DMS79 treated with DMSO at 0.1 percent for 48 hours (cell line): ENCODE data around the gene UBE2S.

Experiments
- DNase-seq: peaks from one replicate; lab custom pipeline; 2025; lab: John Stamatoyannopoulos, UW

UBE2S gene

DNA sequence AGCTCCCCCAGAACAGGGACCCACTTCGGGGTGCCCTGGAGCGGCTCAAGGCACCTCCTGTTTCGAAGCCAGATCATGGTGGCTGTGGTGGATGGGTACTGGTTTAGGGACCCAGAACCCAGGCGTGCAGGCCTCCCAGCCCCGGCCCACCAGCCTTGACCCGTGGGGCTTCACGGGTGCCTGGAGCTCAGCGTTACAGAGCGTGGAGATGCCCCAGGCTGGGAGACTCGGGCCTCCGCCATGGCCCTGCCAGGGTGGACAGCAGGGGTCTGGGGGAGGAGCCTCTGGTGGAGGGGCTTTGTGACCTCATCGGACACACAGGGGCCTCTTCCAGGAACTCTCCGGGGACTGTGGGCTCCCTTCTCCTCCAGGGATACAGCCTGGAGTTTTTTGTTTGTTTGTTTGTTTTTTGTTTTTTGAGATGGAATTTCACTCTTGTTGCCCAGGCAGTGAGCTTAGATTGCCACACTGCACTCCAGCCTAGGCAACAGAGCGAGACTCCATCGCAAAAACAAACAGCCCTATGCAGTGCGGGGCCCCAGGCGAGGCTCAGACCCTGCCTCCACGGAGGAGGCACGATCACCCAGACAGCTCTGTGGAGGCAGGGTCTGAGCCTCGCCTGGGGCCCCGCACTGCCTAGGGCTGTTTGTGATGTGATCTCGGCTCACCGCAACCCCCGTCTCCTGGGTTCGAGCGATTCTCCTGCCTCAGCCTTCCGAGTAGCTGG lies 44.4 kb downstream of the UBE2S start, which contains the start of gene GARIN5B:
Gene GARIN5B, minus strand, starts transcription at position 271 of the 727 bp plus-strand sequence. Its CDS starts 194 bp downstream, at position 77.
- DNase-seq, result no peak

DNA sequence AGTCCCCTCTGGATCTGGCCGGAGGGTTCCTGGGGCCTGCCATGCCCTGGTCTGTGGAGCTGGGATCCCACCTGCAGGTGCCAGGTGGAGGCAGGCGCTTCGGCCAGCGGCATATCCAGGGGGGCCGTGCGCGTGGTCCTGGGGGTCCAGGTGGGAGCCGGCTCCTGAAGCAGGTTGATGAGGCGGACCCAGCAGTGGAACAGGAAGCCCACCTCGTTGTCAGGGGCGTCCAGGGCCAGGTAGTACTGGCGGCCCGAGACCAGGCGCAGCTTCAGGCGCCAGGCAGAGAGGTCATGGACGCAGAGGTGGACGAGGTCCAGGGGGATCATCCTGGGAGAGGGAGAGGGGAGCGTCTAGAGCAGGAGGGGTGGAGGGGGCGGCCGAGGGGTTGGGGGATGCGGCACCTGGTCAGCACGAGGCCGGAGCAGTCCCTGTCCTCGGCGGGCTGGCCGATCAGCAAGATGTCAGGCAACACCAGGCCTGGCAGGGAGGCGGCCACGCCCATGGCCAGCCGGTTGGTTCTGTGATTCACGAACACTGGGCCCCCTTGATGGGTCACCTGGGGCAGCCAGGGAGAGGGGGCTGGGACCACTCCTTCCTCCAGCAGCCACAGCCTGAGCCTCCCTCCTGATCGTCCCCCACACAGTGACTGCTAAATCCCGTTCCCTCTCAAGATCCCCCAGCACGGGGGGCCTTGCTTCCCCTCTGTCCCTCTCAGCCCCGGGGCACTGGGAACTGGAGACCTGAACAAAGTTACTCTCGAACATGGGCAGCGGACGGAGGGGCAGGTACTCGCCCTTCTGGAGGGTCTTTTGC lies 45.2 kb downstream of the UBE2S start:
- DNase-seq, result no peak

DNA sequence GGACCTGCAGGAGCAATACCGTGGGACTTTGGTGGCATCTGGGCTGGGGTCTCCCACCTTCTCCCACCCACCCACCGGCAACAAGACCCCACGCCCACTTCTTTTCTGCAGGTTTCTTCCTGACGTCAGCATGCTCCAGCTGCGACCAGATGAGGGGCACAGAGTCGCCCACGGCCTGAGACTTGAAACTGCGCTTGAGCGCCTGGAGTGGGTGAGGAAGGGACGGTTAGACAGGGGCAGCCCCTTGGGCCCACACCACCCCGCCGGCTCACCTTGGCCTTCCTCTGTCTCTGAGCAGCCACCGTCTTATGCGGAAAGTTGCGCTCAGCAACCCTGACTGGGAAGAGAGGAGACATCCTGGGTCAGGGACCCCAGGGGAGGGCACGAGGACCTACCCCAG lies 46.7 kb downstream of the UBE2S start:
- no peak for DNase-seq

DNA sequence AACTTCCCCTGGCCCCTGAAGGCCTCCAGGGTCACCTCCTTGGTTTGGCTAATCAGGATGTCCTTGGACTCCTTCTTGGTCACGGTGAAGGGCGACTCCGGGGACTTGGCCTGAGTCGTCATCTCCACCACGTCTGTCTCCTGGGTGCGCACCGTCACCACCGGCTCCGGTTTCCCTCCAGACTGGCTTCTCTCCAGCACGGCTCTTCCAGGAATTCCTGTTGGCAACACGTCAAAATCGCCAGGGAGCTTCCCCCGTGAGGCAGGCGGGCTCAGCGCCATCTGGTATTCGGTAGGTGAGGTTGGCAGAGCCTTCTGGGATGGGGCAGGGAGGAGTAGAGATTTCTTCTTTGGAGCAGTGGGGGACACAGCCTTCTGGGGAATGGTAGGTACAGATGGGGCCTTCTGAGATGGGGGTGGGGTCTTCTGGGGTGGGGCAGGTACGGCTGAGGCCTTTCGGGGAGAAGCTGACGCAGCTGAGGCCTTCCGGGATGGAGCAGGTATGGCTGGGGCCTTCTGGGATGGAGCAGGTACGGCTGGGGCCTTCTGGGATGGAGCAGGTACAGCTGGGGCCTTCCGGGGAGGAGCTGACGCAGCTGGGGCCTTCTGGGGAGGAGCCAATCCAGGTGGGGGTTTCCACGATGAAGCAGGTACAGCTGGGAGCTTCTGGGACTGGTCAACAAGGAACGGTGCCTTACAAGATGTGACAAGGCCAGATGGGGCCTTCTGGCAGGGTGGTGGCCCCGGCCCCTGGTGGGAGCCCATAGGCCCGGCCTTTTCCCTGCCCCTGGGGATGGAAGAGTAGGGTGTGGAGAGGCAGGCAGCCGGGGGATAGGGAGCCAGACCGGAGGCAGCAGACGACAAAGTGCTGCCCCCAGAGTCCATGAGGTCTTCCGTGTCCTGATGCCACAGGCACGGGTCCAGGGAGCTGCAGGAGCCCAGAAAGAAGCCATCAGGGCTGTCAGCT lies 48.4 kb downstream of the UBE2S start:
- DNase-seq, result no peak

DNA sequence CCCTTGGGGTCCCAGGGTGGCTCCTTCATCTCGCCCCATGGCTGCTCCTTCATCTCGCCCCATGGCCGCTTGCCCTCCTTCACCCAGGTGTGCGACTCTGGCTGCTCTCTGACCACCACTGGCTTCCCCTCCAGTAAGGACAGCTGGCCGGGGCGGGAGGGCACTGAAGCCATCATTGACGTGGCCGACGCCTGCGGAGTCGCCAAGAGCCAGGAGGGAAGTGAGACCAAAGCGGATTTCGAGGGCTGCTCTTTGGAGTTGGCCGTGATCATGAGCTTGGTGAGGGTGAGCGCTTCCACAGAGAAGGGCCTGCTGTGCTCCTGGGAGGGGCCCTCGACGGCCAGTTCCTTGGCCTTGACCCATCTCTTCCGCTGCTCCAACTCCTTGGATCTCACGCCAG lies 49.1 kb downstream of the UBE2S start:
- DNase-seq, result no peak

DNA sequence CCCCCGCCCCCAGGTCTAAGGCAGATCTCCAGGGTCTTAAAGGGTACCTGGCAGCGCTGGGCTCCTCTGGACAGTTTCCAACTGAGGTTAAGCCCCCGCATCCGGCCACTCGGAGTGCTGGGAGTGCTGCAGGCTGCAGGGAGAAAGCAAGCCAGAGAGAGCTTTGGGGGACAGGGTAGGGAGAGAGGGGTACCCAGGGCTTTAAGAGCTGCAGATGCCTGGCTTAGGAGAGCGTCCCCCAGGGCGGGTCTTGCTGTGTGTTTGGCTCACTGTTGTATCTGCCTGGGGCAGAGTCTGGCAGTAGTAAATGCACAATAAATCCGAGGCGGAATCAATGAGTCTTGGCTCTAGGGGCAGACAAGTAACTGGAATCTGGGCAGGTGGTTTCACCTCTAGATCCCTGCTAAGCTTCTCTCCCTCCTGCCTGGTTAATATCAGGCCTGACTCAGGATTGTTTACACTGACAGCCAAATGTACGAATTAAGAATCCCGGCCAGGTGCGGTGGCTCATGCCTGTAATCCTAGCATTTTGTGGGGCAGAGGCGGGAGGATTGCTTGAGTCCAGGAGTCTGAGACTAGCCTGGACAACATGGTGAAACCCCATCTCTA lies 52.3 kb downstream of the UBE2S start:
- DNase-seq, result no peak

DNA sequence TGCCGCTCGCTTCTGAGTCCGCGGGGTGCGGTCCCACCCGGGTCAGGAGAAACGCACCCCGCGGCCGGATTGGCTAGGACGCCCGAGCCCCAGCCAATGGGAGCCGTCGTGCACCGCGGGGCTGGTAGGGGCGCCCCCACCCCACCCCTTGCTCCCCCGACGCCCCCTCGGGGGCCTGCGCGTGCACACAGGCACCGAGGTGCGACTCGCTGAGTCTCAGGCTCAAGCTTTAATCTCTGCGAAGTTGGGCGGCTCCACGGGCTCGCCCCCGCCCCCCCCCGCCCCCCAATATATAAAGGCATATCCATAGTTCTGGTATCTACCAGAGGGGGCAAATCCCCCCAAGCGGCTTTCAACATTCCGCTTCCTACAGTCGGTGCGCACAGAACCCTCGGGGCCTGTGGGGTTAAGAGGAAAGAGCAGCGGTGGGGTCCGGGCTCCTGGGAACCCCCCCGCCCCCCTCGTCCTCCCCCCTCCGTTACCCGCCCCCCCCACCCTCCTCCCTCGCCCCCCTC lies 52.8 kb downstream of the UBE2S start, which contains the start of gene COX6B2:
Gene COX6B2, minus strand, starts transcription at position 22 of the 515 bp plus-strand sequence. CDS start 198 bp downstream, outside the sequence.
- no peak for DNase-seq

DNA sequence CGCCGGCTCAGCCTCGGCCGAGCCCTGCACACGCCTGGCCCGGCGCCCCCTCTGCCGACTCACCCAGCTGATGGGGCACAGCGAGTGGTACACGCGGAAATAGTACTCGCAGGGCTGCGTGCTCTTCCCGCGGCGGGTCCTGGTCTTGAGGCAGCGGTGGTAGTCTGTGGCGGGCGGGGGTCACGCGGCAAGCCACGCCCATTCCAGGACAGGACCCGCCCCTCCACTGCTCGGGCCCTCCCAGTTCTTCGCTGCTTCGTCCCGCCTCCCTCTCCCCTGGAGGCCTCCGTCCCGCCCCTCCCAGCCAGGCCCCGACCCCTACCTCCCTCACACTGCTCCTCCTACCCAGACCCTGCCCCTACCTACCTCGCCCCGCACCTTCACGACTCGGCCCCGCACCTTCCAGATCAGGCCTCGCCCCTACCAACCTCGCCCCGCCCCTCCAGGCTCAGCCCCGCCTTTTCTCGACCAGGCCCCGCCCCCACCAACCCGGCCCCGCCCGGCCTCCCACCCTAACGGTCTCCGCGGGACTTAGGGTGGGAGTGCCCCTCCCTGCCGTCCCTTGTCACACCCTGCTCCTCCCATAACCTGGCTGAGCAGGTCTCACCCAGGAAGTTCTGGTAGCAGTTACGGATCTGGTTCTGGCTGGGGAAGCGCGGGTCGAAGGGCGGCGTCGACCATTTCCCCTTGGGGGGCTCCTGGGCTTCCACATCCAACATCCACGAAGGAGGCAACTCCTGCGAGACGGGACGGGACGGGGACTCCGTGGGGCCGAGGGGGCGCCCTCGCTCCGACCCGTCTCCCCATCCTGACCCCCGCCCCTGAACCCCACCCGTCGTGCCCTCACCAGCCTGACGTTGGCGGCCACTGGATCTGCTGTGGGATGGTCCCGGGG lies 53.5 kb downstream of the UBE2S start:
- DNase-seq, result no peak

DNA sequence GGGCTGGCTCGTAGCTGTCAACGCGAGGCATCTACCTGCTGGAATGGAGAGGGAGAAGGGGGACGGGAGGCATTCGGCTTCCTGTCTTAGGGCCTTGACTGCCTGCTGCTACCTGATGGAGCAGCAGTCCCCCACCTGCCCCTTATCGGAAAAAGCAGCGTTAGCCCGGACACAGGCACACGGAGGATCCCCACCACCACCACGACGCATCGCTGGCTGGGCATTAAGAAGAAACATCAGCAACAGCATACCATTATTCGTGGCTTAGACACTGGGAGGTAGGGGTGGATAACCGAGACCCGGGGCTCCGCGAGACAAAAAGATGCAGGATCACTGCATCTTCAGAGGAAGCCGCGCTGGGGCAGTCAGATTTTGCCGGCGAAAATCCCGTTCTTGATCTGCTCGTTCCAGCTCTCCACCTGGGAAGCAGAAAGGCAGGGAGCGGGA lies 54.2 kb downstream of the UBE2S start:
- no peak for DNase-seq

DNA sequence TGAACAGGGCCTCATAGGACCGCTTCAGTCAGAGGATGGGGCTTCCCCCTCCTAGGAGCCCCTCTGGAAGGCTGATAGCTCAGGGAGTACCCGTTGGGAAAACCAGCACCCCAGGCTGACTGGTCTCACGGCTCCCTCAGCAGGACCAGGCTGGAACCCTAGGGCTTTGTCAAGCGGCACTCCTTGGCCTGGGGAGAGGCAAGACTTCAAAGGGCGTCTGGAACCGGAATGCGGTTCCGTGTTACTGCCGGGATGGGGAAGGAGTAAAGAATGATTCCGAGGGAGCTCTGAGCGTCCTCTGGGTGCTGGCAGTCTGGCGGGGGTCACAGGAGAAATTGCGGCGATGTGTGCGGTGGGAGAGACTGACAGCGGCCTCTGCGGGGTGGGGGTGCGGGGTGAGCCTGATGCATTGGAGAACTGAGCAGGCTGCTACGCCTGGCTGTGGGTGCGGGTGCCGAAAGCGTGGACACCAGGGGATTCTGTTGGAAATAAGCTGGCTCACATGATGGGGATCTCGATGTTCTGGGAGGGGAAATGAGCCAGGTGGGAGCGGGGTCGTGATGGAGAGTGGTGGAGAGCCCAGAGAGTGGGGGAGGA lies 54.9 kb downstream of the UBE2S start:
- no peak for DNase-seq

DNA sequence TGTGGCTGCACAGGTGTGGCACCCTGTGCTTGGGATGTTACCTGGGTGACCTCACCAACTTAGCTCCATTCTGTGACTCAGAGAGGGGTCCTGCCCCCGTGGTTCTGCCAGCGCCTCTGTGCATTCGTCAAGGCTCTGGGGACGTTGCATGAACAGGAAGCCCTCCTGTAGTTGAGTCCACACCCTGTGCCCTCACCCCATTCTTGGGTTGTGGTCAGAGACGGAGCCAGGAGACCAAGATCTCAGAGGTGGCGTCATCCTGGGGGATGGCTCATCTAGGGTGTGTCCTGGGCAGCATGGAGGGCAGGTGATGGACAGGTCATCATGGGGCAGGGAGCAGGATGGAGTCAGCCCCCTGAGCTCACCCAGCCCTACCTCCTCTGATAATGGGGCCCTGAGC lies 55.5 kb downstream of the UBE2S start:
- DNase-seq, result no peak

DNA sequence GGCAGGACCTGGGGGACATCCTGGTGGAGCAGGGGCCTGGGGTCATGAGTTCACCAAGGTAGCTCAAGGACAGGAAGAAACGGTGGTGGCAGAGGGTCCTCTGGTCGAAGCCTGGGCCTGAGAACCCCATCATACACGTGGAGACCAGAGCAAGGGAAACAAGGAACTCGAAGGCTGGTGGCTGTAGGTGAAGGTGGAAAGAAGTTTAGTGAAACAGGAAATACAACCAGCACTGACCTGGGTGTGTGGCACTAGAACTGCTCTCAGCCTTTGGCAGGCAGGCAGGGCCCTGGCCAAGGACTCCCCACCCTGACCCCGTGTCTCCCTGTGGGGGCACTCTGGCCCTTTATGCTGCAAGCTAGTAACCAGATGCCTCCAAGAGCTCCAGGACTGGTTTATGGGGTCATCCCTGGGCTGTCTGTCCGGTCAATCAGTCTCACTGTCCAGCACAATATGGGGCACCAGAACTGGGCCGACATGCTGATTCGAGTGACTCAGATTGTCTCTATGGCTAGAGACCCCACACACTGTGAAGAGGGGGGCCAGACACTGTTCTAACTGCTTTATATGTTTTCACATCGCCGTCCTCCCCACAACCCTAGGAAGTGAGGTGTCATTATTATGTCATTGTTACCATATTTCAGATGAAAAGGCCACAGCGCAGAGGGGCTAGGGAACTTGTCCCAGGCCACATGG lies 56.8 kb downstream of the UBE2S start:
- no peak for DNase-seq
